ENCODE results near the gene RIMBP3B. TPM values are rescaled to one million over a fixed set of nuclear protein-coding genes. Genes with fewer than 3 reads are reported as not detected.
"Not testable (repeated sequence)": the region's sequence is repeated elsewhere in the genome, so short reads cannot be mapped to it uniquely, and the experiment has no call there.

Gene RIMBP3B
- total RNA-seq = under 1 TPM in 1 of 6 experiments, not detected in 5; 0.04 TPM
- long read RNA-seq = 0 reads

GRCh38 chr22:21383701-21384467 lies at the start of gene RIMBP3B:
RIMBP3B (plus strand) TSS chr22:21383751; CDS start chr22:21383859, 108 bp downstream.
- H3K9me3 ChIP-seq; DNase-seq; H3K27me3 ChIP-seq; H3K27ac ChIP-seq; H3K36me3 ChIP-seq; H3K4me3 ChIP-seq; H3K4me1 ChIP-seq; intact Hi-C loops (cut with DNase I): not testable (repeated sequence)
- WGBS (ENCODE audit: insufficient coverage, low coverage, low lambda C conversion rate, missing lambda C conversion rate) = no CpG with 5 or more reads among the region's 91 CpGs
- ATAC-seq = peak; percentile 83 to 89 (median 87)

GRCh38 chr22:21357527-21357926 lies 26.0 kb upstream of the RIMBP3B start:
- no CpG with 5 or more reads among the region's 12 CpGs for WGBS (ENCODE audit: insufficient coverage, low coverage, low lambda C conversion rate, missing lambda C conversion rate)
- H3K9me3 ChIP-seq; H3K4me1 ChIP-seq; intact Hi-C loops (cut with DNase I); H3K27me3 ChIP-seq; H3K4me3 ChIP-seq; H3K36me3 ChIP-seq; H3K27ac ChIP-seq: not testable (repeated sequence)
- ATAC-seq (peak in 1 of 4 donors; percentile 37), DNase-seq (peak in 1 of 3 donors; percentile 6)

GRCh38 chr22:21360525-21360924 lies 23.0 kb upstream of the RIMBP3B start:
- H3K36me3 ChIP-seq; H3K4me1 ChIP-seq; H3K27me3 ChIP-seq; DNase-seq; H3K4me3 ChIP-seq; H3K27ac ChIP-seq; H3K9me3 ChIP-seq; ATAC-seq; intact Hi-C loops (cut with DNase I): not testable (repeated sequence)
- no CpG with 5 or more reads among the region's 59 CpGs for WGBS (ENCODE audit: insufficient coverage, low coverage, low lambda C conversion rate, missing lambda C conversion rate)

GRCh38 chr22:21362473-21362872 lies 21.1 kb upstream of the RIMBP3B start:
- no CpG with 5 or more reads among the region's 4 CpGs for WGBS (ENCODE audit: insufficient coverage, low coverage, low lambda C conversion rate, missing lambda C conversion rate)

GRCh38 chr22:21363061-21363460 lies 20.5 kb upstream of the RIMBP3B start:
- H3K36me3 ChIP-seq; H3K27ac ChIP-seq; ATAC-seq; H3K27me3 ChIP-seq; intact Hi-C loops (cut with DNase I); H3K9me3 ChIP-seq; H3K4me1 ChIP-seq; H3K4me3 ChIP-seq: not testable (repeated sequence)
- WGBS (ENCODE audit: insufficient coverage, low coverage, low lambda C conversion rate, missing lambda C conversion rate) = no CpG with 5 or more reads among the region's 5 CpGs
- peak in 1 of 3 donors; percentile 14 for DNase-seq

More at GRCh38 chr22:21362473-21362872, 21.1 kb upstream of the RIMBP3B start:
- H3K4me3 ChIP-seq; H3K9me3 ChIP-seq; ATAC-seq; DNase-seq; H3K36me3 ChIP-seq; intact Hi-C loops (cut with DNase I); H3K27ac ChIP-seq; H3K27me3 ChIP-seq; H3K4me1 ChIP-seq: not testable (repeated sequence)

GRCh38 chr22:21363803-21364202 lies 19.7 kb upstream of the RIMBP3B start:
- peak in 1 of 3 donors; percentile 3 for DNase-seq
- WGBS (ENCODE audit: insufficient coverage, low coverage, low lambda C conversion rate, missing lambda C conversion rate) = 67% methylated on average over 1 of the region's 11 CpGs

GRCh38 chr22:21364362-21364761 lies 19.2 kb upstream of the RIMBP3B start:
- intact Hi-C loops (cut with DNase I); H3K27ac ChIP-seq; H3K36me3 ChIP-seq; H3K9me3 ChIP-seq; H3K4me1 ChIP-seq; ATAC-seq; H3K4me3 ChIP-seq; H3K27me3 ChIP-seq; DNase-seq: not testable (repeated sequence)
- WGBS (ENCODE audit: insufficient coverage, low coverage, low lambda C conversion rate, missing lambda C conversion rate) = no CpG with 5 or more reads among the region's 11 CpGs

More at GRCh38 chr22:21363803-21364202, 19.7 kb upstream of the RIMBP3B start:
- H3K4me3 ChIP-seq; H3K27me3 ChIP-seq; H3K4me1 ChIP-seq; H3K27ac ChIP-seq; H3K9me3 ChIP-seq; H3K36me3 ChIP-seq; intact Hi-C loops (cut with DNase I): not testable (repeated sequence)
- peak in 2 of 4 donors; percentile 4 to 22 for ATAC-seq

- H3K36me3 ChIP-seq; H3K4me3 ChIP-seq; H3K27me3 ChIP-seq; ATAC-seq; H3K27ac ChIP-seq; intact Hi-C loops (cut with DNase I); DNase-seq; H3K4me1 ChIP-seq; H3K9me3 ChIP-seq: not testable (repeated sequence)
- WGBS (ENCODE audit: insufficient coverage, low coverage, low lambda C conversion rate, missing lambda C conversion rate) = no CpG with 5 or more reads among the region's 4 CpGs
These were observed 18.2 kb upstream of the RIMBP3B start for GRCh38 chr22:21365337-21365736.

GRCh38 chr22:21368603-21369310 lies 14.8 kb upstream of the RIMBP3B start:
- H3K9me3 ChIP-seq; H3K36me3 ChIP-seq; H3K4me3 ChIP-seq; H3K27me3 ChIP-seq; ATAC-seq; H3K27ac ChIP-seq; H3K4me1 ChIP-seq; intact Hi-C loops (cut with DNase I): not testable (repeated sequence)
- DNase-seq = peak in 1 of 3 donors; percentile 16
- WGBS (ENCODE audit: insufficient coverage, low coverage, low lambda C conversion rate, missing lambda C conversion rate) = no CpG with 5 or more reads among the region's 12 CpGs

GRCh38 chr22:21375880-21376279 lies 7.7 kb upstream of the RIMBP3B start:
- no CpG with 5 or more reads among the region's 4 CpGs for WGBS (ENCODE audit: insufficient coverage, low coverage, low lambda C conversion rate, missing lambda C conversion rate)
- H3K4me1 ChIP-seq; intact Hi-C loops (cut with DNase I); H3K27me3 ChIP-seq; H3K4me3 ChIP-seq; DNase-seq; H3K9me3 ChIP-seq; H3K27ac ChIP-seq; H3K36me3 ChIP-seq; ATAC-seq: not testable (repeated sequence)
